GM12892 (cell line): ENCODE measurements around the gene TTLL5.

Experiments used
- POLR2A ChIP-seq: IDR thresholded peaks from 2 replicates; pipeline ENCODE4 v1.6.1; 2011; ENCODE audit warnings: low read depth, low read length, control low read depth
- POLR2AphosphoS5 ChIP-seq: IDR thresholded peaks from 2 replicates; pipeline ENCODE4 v1.6.1; 2011; ENCODE audit warnings: low read depth, low read length, control low read depth
- TAF1 ChIP-seq: IDR thresholded peaks from 2 replicates; pipeline ENCODE4 v1.6.1; 2011; ENCODE audit warnings: low read depth, mild to moderate bottlenecking, control low read depth, low read length, borderline replicate concordance

- TF ChIP-seq POLR2A, result no peak
- TF ChIP-seq POLR2AphosphoS5, result no peak
- no peak for TF ChIP-seq TAF1
Measured at GRCh38 chr14:75826599-75826998, 165.6 kb downstream of the TTLL5 start.
